ENCODE data around the gene TIPARP. TPM values are rescaled to one million over a fixed set of nuclear protein-coding genes. Genes with fewer than 3 reads are reported as not detected.
A peak's percentile ranks its signal among the peaks of the same experiment; 100 is the strongest.

TIPARP gene
- total and polyA plus RNA-seq, 2 of the 13 experiments (the other 11 are each of a cell fraction or from before 2014, with no cell fraction given), result 7.3 to 19.7 TPM

- peak overlapping the region; percentile 28 for H3K4me2 ChIP-seq (ENCODE audit: low read depth, low read length)
- TF ChIP-seq ZNF644 (CRISPR knock-in tag; IDR thresholded peaks at IDR 0.05; ENCODE audit: low read depth) (0 out of 2 replicates have a peak, but pooled peaks have one; percentile 26), NCOR1 (IDR thresholded peaks at IDR 0.05; ENCODE audit: borderline replicate concordance, low read length) (0 out of 2 replicates have a peak, but pooled peaks have one; percentile 26), AHDC1 (CRISPR knock-in tag; IDR thresholded peaks at IDR 0.05; ENCODE audit: borderline replicate concordance) (peak; percentile 54; the same call in 1 of the 2 replicates), NCOA1 (CRISPR knock-in tag; IDR thresholded peaks at IDR 0.05) (no peak), ATF2 (CRISPR knock-in tag; IDR thresholded peaks at IDR 0.05) (peak; percentile 30; the same call in 1 of the 2 replicates), NR2F2 (IDR thresholded peaks at IDR 0.05; ENCODE audit: borderline replicate concordance, low read depth) (peak; percentile 47; the same call in 1 of the 2 replicates), HNF4A (CRISPR knock-in tag; IDR thresholded peaks at IDR 0.05) (peak; percentile 71), HOMEZ (CRISPR knock-in tag; IDR thresholded peaks at IDR 0.05; ENCODE audit: low read depth) (peak; percentile 47; the same call in 1 of the 2 replicates), FOXJ3 (CRISPR knock-in tag; IDR thresholded peaks at IDR 0.05; ENCODE audit: borderline replicate concordance) (peak; percentile 52; the same call in 1 of the 2 replicates), ZNF709 (CRISPR knock-in tag; IDR thresholded peaks at IDR 0.05) (no peak), CREM (IDR thresholded peaks at IDR 0.05) (peak; percentile 21; the same call in 1 of the 2 replicates), CREM (CRISPR knock-in tag; IDR thresholded peaks at IDR 0.05) (no peak), FOXP4 (CRISPR knock-in tag; IDR thresholded peaks at IDR 0.05) (peak; percentile 31; the same call in 1 of the 2 replicates)
These were observed 30.1 kb downstream of the TIPARP start for GRCh38 chr3:156704370-156705036.

More at GRCh38 chr3:156704370-156705036, 30.1 kb downstream of the TIPARP start:
- Histone ChIP-seq H4K20me1 (ENCODE audit: insufficient read depth, low read length) (no peaks in the 10 kb centered on the region), H3K9me3 (ENCODE audit: low read length) (no peaks in the 10 kb centered on the region), H3K27me3 (ENCODE audit: control insufficient read depth in 1 of 2, insufficient read depth in 2 of 2, low read length in 2 of 2) (no peaks in the 10 kb centered on the region), H3K79me2 (ENCODE audit: insufficient read depth, low read length) (no peaks in the 10 kb centered on the region), H3K9ac (ENCODE audit: insufficient read depth, low read depth, low read length) (no peak overlapping the region), H2AFZ (ENCODE audit: low read length) (no peak overlapping the region), H3K4me1 (ENCODE audit: insufficient read depth, low read length) (peaks cover 43% of the 10 kb centered on the region), H3K4me3 (replicated peaks in 1 of 3; ENCODE audit: insufficient read depth in 1 of 3, low read depth in 2 of 3, low read length in 3 of 3) (no peak overlapping the region), H3K27ac (ENCODE audit: extremely low read length, insufficient read depth, low read length) (peak overlapping the region; percentile 43), H3K36me3 (replicated peaks in 1 of 2; ENCODE audit: control insufficient read depth in 1 of 2, insufficient read depth in 2 of 2, low read length in 2 of 2) (peaks cover 5 to 8% of the 10 kb centered on the region in 2 experiments; a peak in 4 of 5 replicates)
- intact Hi-C loops (cut with micrococcal nuclease; ENCODE audit: unreplicated experiment) (no loop called here), in situ Hi-C loops (cut with HindIII; ENCODE audit: extremely low pct_ligation_motif_present, low pct_unique_long_range_greater_than_20kb) (no loop called here)
- POLR2A ChIA-PET, result interaction anchor here (0.9 kb wide), 1 partner anchor 384 kb away, joined by 3 read pairs; no protein-coding TSS in a partner anchor
- DNase-seq (ENCODE audit: low spot score) (peak; percentile 66), FAIRE-seq (peak; percentile 80), ATAC-seq (peak; percentile 82)
- CTCF ChIA-PET (ENCODE audit: low intra/inter-chr PET ratio, low total read pairs), result no interaction called here
- WGBS (ENCODE audit: low lambda C conversion rate), result 47% methylated on average over 4 of the region's 4 CpGs
- no TSS peak for BruUV-seq (replicated peaks)
